ENCODE data around the gene NR4A1.

DNA sequence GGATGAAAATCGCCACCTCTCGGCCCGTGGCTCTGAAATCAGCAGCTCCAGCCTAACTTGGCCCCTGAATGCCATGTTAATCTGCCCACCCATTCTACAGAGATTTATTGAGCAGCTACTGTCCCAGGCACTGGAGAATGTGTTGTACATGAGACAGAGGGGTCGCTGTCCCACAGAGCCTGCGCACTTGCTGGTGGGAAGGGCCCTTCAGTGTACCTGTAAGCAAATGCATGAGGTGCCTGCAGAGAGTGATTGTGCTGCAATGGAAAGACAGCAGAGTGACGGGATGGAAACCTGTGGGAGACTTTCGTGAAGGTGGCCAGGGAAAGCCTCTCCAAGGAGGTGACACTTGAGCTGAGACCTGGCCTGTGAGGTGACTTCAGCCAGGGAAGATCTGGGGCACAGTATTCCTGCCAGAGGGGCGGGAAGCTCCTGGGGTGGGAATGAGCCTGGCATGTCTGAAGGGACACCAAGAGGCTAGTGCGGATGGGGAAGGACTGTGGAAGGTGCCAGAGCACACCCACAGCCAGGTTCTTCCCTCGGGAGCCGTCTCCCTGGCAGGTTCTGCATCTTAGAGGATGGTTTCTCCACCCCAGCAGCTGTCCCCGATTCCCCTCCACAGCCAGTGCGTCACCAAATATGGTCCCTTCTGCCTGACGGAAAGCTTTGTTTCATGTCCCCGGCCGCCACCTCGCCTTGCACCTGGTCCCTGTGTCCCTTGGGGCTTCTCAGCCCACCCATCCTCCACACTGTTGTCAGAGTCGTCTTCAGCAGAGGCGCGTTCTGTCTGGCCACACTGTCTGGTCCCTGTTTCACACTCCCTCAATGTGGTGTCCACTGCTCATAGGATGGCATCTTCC is 36.9 kb downstream of the NR4A1 start:
- TF ChIP-seq, protein P1, sequence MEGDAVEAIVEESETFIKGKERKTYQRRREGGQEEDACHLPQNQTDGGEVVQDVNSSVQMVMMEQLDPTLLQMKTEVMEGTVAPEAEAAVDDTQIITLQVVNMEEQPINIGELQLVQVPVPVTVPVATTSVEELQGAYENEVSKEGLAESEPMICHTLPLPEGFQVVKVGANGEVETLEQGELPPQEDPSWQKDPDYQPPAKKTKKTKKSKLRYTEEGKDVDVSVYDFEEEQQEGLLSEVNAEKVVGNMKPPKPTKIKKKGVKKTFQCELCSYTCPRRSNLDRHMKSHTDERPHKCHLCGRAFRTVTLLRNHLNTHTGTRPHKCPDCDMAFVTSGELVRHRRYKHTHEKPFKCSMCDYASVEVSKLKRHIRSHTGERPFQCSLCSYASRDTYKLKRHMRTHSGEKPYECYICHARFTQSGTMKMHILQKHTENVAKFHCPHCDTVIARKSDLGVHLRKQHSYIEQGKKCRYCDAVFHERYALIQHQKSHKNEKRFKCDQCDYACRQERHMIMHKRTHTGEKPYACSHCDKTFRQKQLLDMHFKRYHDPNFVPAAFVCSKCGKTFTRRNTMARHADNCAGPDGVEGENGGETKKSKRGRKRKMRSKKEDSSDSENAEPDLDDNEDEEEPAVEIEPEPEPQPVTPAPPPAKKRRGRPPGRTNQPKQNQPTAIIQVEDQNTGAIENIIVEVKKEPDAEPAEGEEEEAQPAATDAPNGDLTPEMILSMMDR (conservative IDR thresholded peaks at IDR 0.05; ENCODE audit: low read length): no peak
- TF ChIP-seq EZH2phosphoT487 (IDR thresholded peaks at IDR 0.05; ENCODE audit: borderline replicate concordance): no peak
